ENCODE measurements around the gene UPK3A. TPM values are rescaled to one million over a fixed set of nuclear protein-coding genes. Genes with fewer than 3 reads are reported as not detected.

UPK3A gene
- total and polyA plus RNA-seq, 2 of the 8 experiments (the other 6 are each of a cell fraction or from before 2014, with no cell fraction given): 0.35 to 1.7 TPM

DNA sequence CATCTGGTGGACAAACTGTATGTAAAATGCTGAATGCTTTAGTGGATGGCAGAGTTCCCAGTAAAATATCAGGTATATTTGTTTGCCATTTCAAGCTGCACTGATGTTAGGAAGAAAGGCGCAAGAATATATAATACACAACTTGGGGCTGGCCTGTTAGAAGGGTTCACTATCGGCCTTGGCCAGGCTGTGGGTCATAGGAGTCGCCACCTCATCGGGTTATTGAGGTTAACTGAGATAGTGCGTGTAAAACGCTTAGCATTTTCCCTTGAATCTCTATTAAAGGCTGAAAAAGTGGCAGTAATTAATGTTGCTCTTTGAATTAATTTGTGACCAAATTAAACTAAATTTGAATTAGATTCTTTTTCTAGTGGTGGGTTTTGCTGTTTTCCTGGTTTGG, 30.0 kb downstream of the UPK3A start (continued):
- TF ChIP-seq CTBP2 (IDR thresholded peaks at IDR 0.05; ENCODE audit: borderline replicate concordance, insufficient read depth, insufficient read length, low read length) (no peak), SUZ12 (IDR thresholded peaks at IDR 0.05; ENCODE audit: low read length) (no peak)
